ENCODE data around the gene CSF2. TPM values are rescaled to one million over a fixed set of nuclear protein-coding genes. Genes with fewer than 3 reads are reported as not detected.
A peak's percentile ranks its signal among the peaks of the same experiment; 100 is the strongest.

The CSF2 gene
- total RNA-seq, 2 donors from 2014 or later: not detected

- Histone ChIP-seq H3K9me3 (no peaks in the 10 kb centered on the region), H3K4me3 (no peak overlapping the region), H3K36me3 (no peaks in the 10 kb centered on the region), H3K4me1 (ENCODE audit: control insufficient read depth in 1 of 2, low read depth in 2 of 2) (peaks cover 7 to 26% of the 10 kb centered on the region in 2 donors), H3K27ac (no peak overlapping the region), H3K27me3 (replicated peaks; ENCODE audit: insufficient read depth) (no peaks in the 10 kb centered on the region)
- no peak for DNase-seq (ENCODE audit: low spot score)
- TF ChIP-seq CTCF (IDR thresholded peaks at IDR 0.05): no peak
- ATAC-seq (ENCODE audit: insufficient number of reproducible peaks, low FRiP score, low read depth): no peak
These were observed 9.6 kb downstream of the CSF2 start for GRCh38 chr5:132083071-132083678.

DNA sequence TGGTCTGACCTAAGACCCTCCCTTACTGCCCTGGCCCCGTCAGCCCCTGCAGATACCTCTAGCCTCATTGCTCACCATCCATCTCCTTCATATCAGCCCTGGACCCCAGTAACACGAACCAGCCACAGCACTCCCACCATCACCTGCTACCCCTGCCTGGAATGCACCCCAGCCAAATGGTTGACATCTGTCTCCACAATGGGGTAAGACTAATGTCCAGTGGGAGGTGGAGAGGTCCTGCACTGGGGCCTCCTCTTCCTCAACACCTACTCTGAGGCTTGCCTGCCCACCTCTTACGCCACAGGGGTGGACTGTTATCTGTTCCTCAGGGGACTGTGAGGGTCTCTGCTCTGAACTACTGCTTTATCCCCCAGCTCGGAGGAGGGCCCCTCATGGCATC, 12.1 kb downstream of the CSF2 start:
- DNase-seq (ENCODE audit: low spot score): no peak
- H3K4me3 ChIP-seq: no peak overlapping the region

DNA sequence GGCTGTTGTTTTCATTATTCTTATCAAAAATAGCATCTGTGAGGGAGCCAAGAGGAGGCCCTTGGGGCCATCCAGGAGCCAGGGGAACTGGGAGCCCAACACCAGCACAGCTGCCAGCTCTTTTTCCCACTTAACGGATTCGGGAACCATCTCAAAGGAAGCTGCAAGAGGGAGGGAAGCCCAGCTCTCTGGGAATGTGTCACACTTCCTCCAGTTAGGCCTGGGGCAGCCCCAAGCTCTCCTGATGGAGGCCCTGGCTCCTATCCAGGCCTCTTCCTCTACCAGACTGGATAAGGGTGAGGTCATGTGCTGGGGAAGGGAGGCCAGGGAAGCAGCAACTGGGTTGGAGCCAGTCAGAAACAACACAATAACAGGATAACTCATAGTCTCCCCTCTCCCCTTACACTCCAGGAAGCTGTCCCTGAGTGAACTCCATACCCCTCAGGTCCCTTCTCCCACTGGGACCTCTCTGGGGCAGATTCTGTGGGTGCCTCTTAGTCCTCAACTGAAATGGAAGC, 12.7 kb downstream of the CSF2 start:
- TF ChIP-seq CTCF (IDR thresholded peaks at IDR 0.05): no peak
- Histone ChIP-seq H3K9me3 (no peaks in the 10 kb centered on the region), H3K4me1 (ENCODE audit: control insufficient read depth in 1 of 2, low read depth in 2 of 2) (peaks cover 7 to 26% of the 10 kb centered on the region in 2 donors), H3K27me3 (replicated peaks; ENCODE audit: insufficient read depth) (no peaks in the 10 kb centered on the region), H3K4me3 (no peak overlapping the region), H3K36me3 (no peaks in the 10 kb centered on the region), H3K27ac (peak overlapping the region; percentile 3 to 50)
- ATAC-seq (ENCODE audit: insufficient number of reproducible peaks, low FRiP score, low read depth): peak; percentile 65
- DNase-seq (ENCODE audit: low spot score): peak; percentile 73

More for the DNA sequence above, 12.1 kb downstream of the CSF2 start:
- Histone ChIP-seq H3K27me3 (replicated peaks; ENCODE audit: insufficient read depth) (no peaks in the 10 kb centered on the region), H3K4me1 (ENCODE audit: control insufficient read depth in 1 of 2, low read depth in 2 of 2) (peaks cover 7 to 26% of the 10 kb centered on the region in 2 donors), H3K36me3 (no peaks in the 10 kb centered on the region), H3K9me3 (no peaks in the 10 kb centered on the region), H3K27ac (peak overlapping the region; percentile 3 to 50)
- TF ChIP-seq CTCF (IDR thresholded peaks at IDR 0.05): no peak
- no peak for ATAC-seq (ENCODE audit: insufficient number of reproducible peaks, low FRiP score, low read depth)

- no peaks in the 10 kb centered on the region for H3K9me3 ChIP-seq
- no peak overlapping the region for H3K4me3 ChIP-seq
- H3K27me3 ChIP-seq (replicated peaks; ENCODE audit: insufficient read depth): no peaks in the 10 kb centered on the region
- H3K36me3 ChIP-seq: no peaks in the 10 kb centered on the region
- no peak for ATAC-seq (ENCODE audit: insufficient number of reproducible peaks, low FRiP score, low read depth)
- peaks cover 7 to 26% of the 10 kb centered on the region in 2 donors for H3K4me1 ChIP-seq (ENCODE audit: control insufficient read depth in 1 of 2, low read depth in 2 of 2)
- DNase-seq (ENCODE audit: low spot score): no peak
- TF ChIP-seq CTCF (IDR thresholded peaks at IDR 0.05): no peak
- H3K27ac ChIP-seq: no peak overlapping the region
These were observed 13.6 kb downstream of the CSF2 start for GRCh38 chr5:132087176-132087575.

DNA sequence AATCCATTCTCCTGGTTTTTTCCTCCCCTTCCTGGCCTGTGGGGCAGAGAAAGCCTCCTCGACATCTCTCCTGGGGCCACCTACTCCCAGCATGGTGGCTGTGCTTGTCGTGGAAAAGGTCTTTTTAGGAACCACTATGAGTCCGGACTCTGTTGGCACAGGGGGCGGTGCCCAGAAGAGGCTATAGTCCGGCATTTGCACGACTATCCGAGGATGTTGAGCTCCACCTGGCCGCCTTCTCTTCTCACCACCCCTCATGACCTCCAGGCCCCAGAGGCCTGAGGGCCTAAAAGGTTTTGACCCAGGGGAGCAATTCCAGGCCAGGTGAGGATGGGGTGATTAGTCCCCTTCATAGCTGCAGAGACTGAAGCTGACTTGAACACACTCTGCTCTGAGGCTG, 14.1 kb downstream of the CSF2 start:
- Histone ChIP-seq H3K9me3 (no peaks in the 10 kb centered on the region), H3K4me3 (no peak overlapping the region), H3K36me3 (no peaks in the 10 kb centered on the region), H3K27ac (no peak overlapping the region), H3K4me1 (ENCODE audit: control insufficient read depth in 1 of 2, low read depth in 2 of 2) (peaks cover 7 to 26% of the 10 kb centered on the region in 2 donors), H3K27me3 (replicated peaks; ENCODE audit: insufficient read depth) (no peaks in the 10 kb centered on the region)
- DNase-seq (ENCODE audit: low spot score) (no peak), ATAC-seq (ENCODE audit: insufficient number of reproducible peaks, low FRiP score, low read depth) (no peak)
- no peak for TF ChIP-seq CTCF (IDR thresholded peaks at IDR 0.05)
